NOMO-1 treated with dmso at 0.1 percent for 144 hours (cell line): ENCODE measurements around the gene RAB18.
"Not testable (repeated sequence)": the region's sequence is repeated elsewhere in the genome, so short reads cannot be mapped to it uniquely, and the experiment has no call there.

Source experiments
- DNase-seq: peaks from one replicate; lab custom pipeline; 2025; ENCODE audit not compliant: unreplicated experiment; lab: John Stamatoyannopoulos, UW

RAB18 gene

DNA sequence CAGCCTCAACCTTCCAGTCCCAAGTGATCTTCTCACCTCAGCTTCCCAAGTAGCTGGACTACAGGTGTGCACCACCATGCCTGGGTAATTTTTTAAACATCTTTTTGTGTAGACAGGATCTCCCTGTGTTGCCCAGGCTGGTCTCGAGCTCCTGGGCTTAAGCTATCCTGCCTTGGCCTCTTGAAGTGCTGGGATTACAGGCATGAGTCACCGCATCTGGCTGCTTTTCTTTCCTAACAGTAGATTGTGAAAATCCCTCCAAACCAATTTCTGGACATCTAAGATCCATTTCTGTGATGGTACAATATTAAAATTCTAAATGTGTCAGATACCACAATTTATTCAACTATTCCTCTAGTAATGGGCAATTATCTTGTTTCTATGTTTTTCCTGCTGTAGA, 38.7 kb downstream of the RAB18 start:
- DNase-seq: no peak

DNA sequence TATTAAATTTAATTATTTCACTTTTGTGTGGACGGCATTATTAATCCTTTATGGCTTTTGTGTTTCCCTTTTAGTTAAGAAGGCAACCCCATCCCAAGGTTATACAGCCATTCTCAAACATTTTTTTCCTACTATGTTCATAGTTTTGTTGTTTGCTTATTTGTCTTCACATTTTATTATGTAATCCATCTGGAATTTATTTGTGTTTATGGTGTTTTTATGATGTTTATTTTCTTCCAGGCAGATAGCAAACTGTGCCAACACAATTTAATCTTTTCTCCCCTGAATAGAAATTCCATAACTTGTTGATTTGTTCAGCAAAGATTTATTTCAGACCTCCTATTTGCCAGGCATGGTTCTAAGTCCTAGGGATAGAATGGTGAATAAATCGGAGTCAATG, 42.9 kb downstream of the RAB18 start:
- no peak for DNase-seq

DNA sequence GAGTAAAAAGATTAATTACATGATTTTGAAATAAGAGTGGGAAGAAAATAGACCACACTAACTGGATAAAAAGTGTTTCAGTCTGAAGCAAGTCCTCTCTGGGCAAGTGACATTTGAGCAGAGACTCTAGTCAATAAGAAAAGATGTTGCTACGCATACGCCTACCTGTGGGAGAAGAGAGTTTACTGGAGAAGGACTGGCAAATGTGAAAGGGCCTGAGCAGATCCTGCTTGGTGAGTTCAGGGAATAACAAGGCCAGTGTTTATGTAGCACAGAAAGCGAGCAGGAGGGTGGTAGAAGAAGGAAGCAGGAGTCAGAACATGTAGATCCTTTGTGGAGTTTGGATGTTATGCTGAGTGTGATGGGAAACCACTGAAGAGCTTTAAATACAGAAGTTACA, 43.4 kb downstream of the RAB18 start:
- no peak for DNase-seq

DNA sequence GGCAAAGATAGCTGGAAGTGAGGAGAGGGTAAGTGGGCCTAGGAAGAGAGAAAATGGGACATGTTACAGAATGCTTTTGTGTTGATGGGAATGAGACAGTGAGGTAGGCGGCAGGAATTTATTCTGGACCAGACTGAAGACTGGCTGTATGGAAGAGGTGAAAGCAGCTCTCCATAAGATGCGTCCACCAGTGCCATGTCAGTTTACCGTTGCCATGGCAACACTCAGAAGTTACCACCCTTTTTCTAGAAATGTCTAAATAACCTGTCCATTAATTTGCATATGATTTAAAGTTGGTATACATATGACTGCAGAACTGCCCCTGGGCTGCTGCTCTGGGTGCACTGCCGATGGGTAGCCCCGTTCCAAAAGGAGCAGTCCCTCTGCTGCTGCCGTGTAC, 46.7 kb downstream of the RAB18 start:
- no peak for DNase-seq

DNA sequence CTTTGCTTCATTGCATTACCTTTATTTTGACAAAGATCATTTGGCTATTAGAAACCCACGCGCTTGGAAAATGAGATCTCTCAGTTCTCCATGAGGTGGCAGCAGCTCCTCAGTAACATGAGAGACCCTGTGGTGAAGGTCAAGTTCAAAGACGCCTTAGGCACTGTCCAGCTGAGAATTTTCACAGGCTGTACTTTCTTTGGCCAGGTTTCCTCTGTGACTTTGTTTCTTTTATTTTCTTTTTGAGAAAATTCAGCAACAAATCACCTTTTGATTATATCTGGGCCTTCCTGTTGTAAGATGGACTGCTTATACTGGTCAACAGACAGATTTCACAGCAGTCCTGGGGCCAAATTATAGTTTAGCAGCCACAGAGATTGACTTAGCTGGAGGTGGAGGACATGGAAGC, 54.5 kb downstream of the RAB18 start:
- DNase-seq: peak; percentile 22

DNA sequence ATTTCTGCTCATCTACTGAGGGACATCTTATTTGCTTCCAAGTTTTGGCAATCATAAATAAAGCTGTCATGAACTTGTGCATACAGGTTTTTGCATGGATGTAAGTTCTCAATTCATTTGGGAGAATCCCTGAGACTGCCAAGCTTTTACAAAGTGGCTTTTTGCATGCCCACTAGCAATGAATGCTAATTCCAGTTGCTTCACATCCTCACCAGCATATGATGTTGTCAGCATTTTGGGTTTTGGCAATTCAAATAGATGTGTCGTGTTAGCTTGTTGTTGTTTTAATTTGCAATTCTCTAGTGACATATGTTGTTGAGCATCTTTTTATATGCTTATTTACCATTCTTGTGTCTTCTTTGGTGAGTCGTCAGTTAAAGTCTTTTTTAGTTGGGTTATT, 57.2 kb downstream of the RAB18 start:
- DNase-seq: no peak

DNA sequence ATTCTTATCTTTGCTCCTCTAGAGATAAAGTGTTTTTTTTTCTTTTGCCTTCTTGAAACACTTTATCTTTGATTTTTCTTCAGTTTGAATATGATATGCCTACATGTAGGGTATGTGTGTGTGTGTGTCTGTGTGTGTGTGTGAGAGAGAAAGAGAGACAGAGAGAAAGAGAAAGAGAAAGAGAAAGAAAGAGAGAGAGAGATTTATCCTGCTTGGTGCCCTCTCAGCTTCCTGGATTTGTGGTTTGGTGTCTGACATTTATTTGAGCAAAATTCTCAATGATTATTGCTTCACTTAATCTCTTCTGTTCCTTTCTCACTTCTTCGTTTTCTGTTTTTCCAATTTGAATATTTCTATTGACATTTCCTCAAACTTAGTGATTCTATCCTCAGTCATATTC, 60.3 kb downstream of the RAB18 start:
- no peak for DNase-seq

DNA sequence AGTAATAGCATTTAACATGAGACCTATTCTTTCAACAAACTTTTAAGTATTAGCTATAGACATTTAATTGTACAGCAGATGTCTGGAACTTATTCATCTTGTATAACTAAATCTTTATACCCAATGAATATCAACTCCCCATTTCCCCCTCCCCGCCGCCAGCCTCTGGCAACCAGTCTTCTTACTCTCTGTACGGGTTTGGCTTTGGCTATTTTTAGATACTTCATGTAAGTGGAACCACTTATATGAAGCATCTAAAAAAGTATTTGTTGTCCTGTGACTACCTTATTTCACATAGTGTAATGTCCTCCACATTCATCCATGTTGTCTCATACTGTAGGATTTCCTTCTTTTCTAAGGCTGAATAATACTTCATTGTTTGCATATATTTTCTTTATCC, 60.8 kb downstream of the RAB18 start:
- DNase-seq: no peak

DNA sequence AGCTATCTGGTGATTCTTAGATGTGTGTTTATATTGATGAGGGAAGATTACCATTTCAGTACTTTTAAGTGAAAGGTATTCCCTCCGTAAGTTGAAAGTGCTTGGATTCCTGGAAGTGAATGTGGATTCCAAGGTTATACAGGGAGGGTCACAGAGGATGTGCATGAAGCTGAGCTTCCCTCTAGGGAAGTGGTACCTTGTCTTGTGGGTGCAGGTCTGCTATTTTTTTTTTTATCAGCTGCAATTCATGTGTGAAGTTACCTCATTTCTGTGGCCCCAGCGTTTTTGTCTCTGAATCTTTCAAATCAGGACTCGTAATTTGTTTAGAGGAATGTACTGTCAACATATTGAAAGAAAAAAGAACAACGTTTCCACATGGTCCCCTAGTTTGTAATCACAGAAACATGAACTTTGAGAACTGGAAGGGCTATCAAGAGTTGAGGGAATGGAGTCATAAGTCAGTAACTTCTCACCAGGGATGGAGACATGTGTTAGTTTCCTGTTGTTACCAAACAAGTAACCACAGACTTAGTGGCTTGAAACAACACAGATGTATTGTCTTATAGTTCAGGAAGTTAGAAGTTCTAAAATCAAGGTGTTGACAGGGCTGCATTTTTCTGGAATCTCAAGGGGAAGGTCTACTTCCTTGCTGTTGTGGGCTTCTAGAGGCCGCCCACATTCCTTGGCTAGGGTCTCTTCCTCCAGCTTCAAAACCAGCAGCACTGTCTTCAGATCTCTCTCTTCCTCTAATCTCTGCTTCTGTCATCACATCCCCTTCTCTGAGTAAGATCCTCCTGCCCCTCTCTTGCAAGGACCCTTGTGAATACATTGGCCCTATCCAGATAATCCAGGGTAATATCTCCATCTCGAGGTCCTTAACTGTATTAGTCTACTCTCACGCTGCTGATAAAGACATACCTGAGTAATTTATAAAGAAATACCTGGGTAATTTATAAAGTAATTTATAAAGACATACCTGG, 64.4 kb downstream of the RAB18 start:
- no peak for DNase-seq

DNA sequence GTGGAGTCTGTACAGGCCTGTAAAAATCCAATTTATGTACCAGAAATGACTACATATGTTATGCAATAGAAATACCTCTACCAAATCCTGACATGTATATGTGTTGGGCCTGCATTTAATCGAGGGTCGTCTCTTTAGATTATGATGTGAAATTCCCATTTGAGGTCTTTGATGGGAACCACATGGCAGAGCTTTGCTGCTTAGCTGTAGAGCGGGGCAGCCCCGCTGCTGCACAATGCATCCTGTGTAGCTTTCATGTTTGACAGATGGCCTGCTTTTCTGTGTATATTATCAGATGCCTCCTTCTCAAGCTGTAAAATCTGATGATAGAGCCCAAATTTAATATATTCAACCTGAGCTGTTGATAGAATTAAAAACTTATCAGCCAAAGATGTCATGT, 65.8 kb downstream of the RAB18 start:
- no peak for DNase-seq

DNA sequence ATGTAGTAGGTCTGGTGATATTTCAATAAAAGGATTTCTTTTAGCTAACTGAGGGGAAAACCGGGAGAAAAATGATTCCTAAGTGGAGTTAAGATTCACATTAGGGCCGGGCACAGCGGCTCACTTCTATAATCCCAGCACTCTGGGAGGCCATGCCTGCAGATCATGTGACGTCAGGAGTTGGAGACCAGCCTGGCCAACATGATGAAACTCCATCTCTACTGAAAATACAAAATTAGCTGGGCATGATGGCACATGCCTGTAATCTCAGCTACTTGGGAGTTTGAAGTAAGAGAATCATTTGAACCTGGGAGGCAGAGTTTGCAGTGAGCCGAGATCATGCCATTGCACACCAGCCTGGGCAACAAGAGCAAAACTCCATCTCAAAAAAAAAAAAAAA, 72.9 kb downstream of the RAB18 start:
- not testable (repeated sequence) for DNase-seq

DNA sequence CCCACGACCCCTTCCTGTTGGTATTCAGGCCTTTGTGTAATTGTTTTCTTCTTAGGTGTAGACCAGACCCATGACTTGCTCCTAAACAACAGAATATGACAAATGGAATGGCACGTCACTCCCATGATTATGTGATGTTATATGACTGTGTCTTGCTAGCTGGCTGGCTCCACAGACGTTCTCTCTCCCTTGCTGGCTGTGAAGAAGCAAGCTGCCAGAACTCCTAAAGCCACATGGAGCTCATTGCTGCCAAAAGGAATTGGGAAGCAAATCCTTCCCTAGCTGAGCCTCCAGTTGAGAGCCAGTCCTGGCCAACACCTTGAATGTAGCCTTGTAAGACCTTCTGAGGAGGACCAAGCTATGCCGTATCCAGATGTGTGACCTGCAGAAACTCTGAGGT, 74.2 kb downstream of the RAB18 start:
- DNase-seq: no peak

DNA sequence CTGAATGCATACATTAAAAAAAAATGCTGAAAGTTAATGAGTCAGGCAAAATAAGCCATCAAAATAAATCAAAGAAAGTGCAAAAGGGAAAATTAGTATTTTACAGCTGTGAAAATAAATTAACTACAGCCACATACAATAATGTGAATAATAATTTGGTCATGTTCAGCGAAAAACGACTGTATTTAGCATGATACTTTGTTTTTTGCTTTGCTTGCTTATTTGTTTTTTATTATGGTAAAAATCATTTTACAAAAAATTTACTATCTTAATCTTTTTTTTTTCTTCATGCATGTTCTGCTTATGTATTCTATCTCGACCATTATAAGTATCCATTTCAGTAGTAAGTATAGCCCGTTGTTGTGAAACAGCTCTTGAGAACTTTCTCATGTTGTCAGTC, 77.1 kb downstream of the RAB18 start:
- no peak for DNase-seq

DNA sequence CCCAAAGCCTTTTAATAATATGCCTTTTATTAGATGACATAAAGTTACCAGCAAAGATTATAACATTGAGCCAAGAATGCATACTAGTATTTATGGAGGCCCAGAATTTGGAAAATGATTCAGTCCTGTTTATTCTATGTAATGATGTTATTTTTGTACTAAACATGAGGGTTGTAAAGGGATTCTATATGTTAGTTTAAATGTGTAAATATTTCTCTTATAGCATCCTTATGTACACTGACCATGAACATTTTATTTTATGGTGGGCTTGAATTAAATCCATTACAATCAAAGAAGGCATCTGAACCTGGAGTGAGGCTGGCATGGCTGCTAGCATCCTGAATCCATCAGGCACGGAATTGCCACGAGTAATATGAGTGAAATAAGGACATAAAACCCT, 80.2 kb downstream of the RAB18 start:
- no peak for DNase-seq
